HEK293 (cell line): ENCODE results near the gene PTPN18.
A peak's percentile ranks its signal among the peaks of the same experiment; 100 is the strongest.

Source experiments
- BCL11A ChIP-seq: fragments of 450-650 bp; formaldehyde crosslinking; IDR thresholded peaks from 2 replicates; pipeline ENCODE4 v1.5.1; 2016; ENCODE audit warnings: low read depth, missing biosample characterization, missing genetic modification characterization
- BCL6B ChIP-seq: fragments of 450-650 bp; formaldehyde crosslinking; IDR thresholded peaks from 2 replicates; pipeline ENCODE4 v1.5.1; 2017; ENCODE audit warnings: missing biosample characterization, missing genetic modification characterization
- CTCF ChIP-seq: fragments of 450-650 bp; formaldehyde crosslinking; IDR thresholded peaks from 2 replicates; pipeline ENCODE4 v1.5.1; 2016; ENCODE audit warnings: missing biosample characterization, missing genetic modification characterization
- FEZF1 ChIP-seq: fragments of 450-650 bp; formaldehyde crosslinking; IDR thresholded peaks from 2 replicates; pipeline ENCODE4 v1.5.1; 2016; ENCODE audit warnings: missing biosample characterization, missing genetic modification characterization
- IKZF3 ChIP-seq: fragments of 450-650 bp; IDR thresholded peaks from 2 replicates; pipeline ENCODE4 v1.5.0; 2018; ENCODE audit warnings: missing biosample characterization, mild to moderate bottlenecking, missing genetic modification characterization, moderate library complexity
- KLF17 ChIP-seq: fragments of 450-650 bp; formaldehyde crosslinking; IDR thresholded peaks from 2 replicates; pipeline ENCODE4 v1.5.1; 2016; ENCODE audit warnings: missing biosample characterization, missing genetic modification characterization
- KLF7 ChIP-seq: fragments of 450-650 bp; formaldehyde crosslinking; IDR thresholded peaks from 2 replicates; pipeline ENCODE4 v1.5.1; 2016; ENCODE audit warnings: missing biosample characterization, missing genetic modification characterization, borderline replicate concordance
- MEIS1 ChIP-seq: sonication (generic); formaldehyde crosslinking; IDR thresholded peaks from 2 replicates; pipeline ENCODE4 v1.8.1; 2022; ENCODE audit warnings: missing genetic modification reagents, mild to moderate bottlenecking, borderline replicate concordance
- REPIN1 ChIP-seq: fragments of 450-650 bp; formaldehyde crosslinking; IDR thresholded peaks from 2 replicates; pipeline ENCODE4 v1.5.1; 2017; ENCODE audit warnings: missing biosample characterization, missing genetic modification characterization, low read depth
- YY2 ChIP-seq: fragments of 450-650 bp; formaldehyde crosslinking; IDR thresholded peaks from 2 replicates; pipeline ENCODE4 v1.5.1; 2016; ENCODE audit warnings: missing biosample characterization, missing genetic modification characterization
- ZEB2 ChIP-seq: fragments of 450-650 bp; formaldehyde crosslinking; IDR thresholded peaks from 2 replicates; pipeline ENCODE4 v1.5.1; 2016; ENCODE audit warnings: missing biosample characterization, missing genetic modification characterization
- ZNF114 ChIP-seq: fragments of 450-650 bp; formaldehyde crosslinking; IDR thresholded peaks from 2 replicates; pipeline ENCODE4 v1.5.0; 2017; ENCODE audit warnings: missing biosample characterization, missing genetic modification characterization
- ZNF121 ChIP-seq: fragments of 450-650 bp; formaldehyde crosslinking; IDR thresholded peaks from 2 replicates; pipeline ENCODE4 v1.5.1; 2016; ENCODE audit warnings: missing biosample characterization, missing genetic modification characterization
- ZNF133 ChIP-seq: fragments of 450-650 bp; formaldehyde crosslinking; IDR thresholded peaks from 2 replicates; pipeline ENCODE4 v1.5.1; 2016; ENCODE audit warnings: missing biosample characterization, missing genetic modification characterization
- ZNF148 ChIP-seq: fragments of 450-650 bp; formaldehyde crosslinking; IDR thresholded peaks from 2 replicates; pipeline ENCODE4 v1.5.0; 2017; ENCODE audit warnings: missing biosample characterization, missing genetic modification characterization, borderline replicate concordance
- ZNF18 ChIP-seq: fragments of 450-650 bp; formaldehyde crosslinking; IDR thresholded peaks from 2 replicates; pipeline ENCODE4 v1.5.1; 2016; ENCODE audit warnings: missing biosample characterization, missing genetic modification characterization
- ZNF24 ChIP-seq: fragments of 450-650 bp; formaldehyde crosslinking; IDR thresholded peaks from 2 replicates; pipeline ENCODE4 v1.5.1; 2016; ENCODE audit warnings: missing biosample characterization, missing genetic modification characterization
- ZNF280C ChIP-seq: fragments of 450-650 bp; formaldehyde crosslinking; IDR thresholded peaks from 2 replicates; pipeline ENCODE4 v1.5.1; 2016; ENCODE audit warnings: missing biosample characterization, missing genetic modification characterization
- ZNF280D ChIP-seq: fragments of 450-650 bp; formaldehyde crosslinking; IDR thresholded peaks from 2 replicates; pipeline ENCODE4 v1.5.1; 2016; ENCODE audit warnings: missing biosample characterization, missing genetic modification characterization
- ZNF426 ChIP-seq: fragments of 450-650 bp; formaldehyde crosslinking; IDR thresholded peaks from 2 replicates; pipeline ENCODE4 v1.5.1; 2017; ENCODE audit warnings: missing biosample characterization, missing genetic modification characterization, mild to moderate bottlenecking, inconsistent platforms, moderate library complexity
- ZNF600 ChIP-seq: fragments of 450-650 bp; formaldehyde crosslinking; IDR thresholded peaks from 2 replicates; pipeline ENCODE4 v1.5.1; 2016; ENCODE audit warnings: missing biosample characterization, missing genetic modification characterization
- ZNF610 ChIP-seq: fragments of 450-650 bp; formaldehyde crosslinking; IDR thresholded peaks from 2 replicates; pipeline ENCODE4 v1.5.1; 2016; ENCODE audit warnings: missing biosample characterization, missing genetic modification characterization, borderline replicate concordance
- ZNF701 ChIP-seq: fragments of 450-650 bp; formaldehyde crosslinking; IDR thresholded peaks from 2 replicates; pipeline ENCODE4 v1.5.1; 2016; ENCODE audit warnings: missing biosample characterization, missing genetic modification characterization
- ZNF76 ChIP-seq: fragments of 450-650 bp; formaldehyde crosslinking; IDR thresholded peaks from 2 replicates; pipeline ENCODE4; 2016; ENCODE audit warnings: low read depth, missing biosample characterization, missing genetic modification characterization, borderline replicate concordance
- ZXDB ChIP-seq: fragments of 450-650 bp; formaldehyde crosslinking; IDR thresholded peaks from 2 replicates; pipeline ENCODE4 v1.5.1; 2016; ENCODE audit warnings: missing biosample characterization, missing genetic modification characterization

The PTPN18 gene

GRCh38 chr2:130342533-130343275 is 13.2 kb upstream of the PTPN18 start, which contains the start of gene IMP4 (continued):
- peak; percentile 55; the same call in 1 of the 2 replicates for TF ChIP-seq ZNF610 (tag by site-specific recombination)
- TF ChIP-seq ZNF114: no peak
- TF ChIP-seq IKZF3 (tag by site-specific recombination): peak; percentile 92
- TF ChIP-seq ZNF76: peak; percentile 77; the same call in 1 of the 2 replicates
- 0 out of 2 replicates have a peak, but pooled peaks have one; percentile 38 for TF ChIP-seq REPIN1 (tag by site-specific recombination)
- TF ChIP-seq ZNF426: no peak
- 0 out of 2 replicates have a peak, but pooled peaks have one; percentile 33 for TF ChIP-seq ZEB2 (tag by site-specific recombination)
- no peak for TF ChIP-seq BCL6B
- peak; percentile 80 for TF ChIP-seq YY2 (tag by site-specific recombination)
- no peak for TF ChIP-seq ZNF280C (tag by site-specific recombination)
- no peak for TF ChIP-seq ZNF133 (tag by site-specific recombination)
- TF ChIP-seq ZNF600 (tag by site-specific recombination): no peak; the same call in 1 of the 2 replicates
- TF ChIP-seq CTCF (tag by site-specific recombination): peak; percentile 89
- TF ChIP-seq ZNF121: no peak
- no peak for TF ChIP-seq ZNF280D (tag by site-specific recombination)
- no peak for TF ChIP-seq MEIS1 (CRISPR knock-in tag)
- 0 out of 2 replicates have a peak, but pooled peaks have one; percentile 16 for TF ChIP-seq ZXDB (tag by site-specific recombination)
- TF ChIP-seq KLF17 (tag by site-specific recombination): peak; percentile 62; the same call in 1 of the 2 replicates
- no peak for TF ChIP-seq BCL11A
- peak; percentile 64; the same call in 1 of the 2 replicates for TF ChIP-seq KLF7 (tag by site-specific recombination)
- TF ChIP-seq FEZF1 (tag by site-specific recombination): no peak
- TF ChIP-seq ZNF701: no peak
- TF ChIP-seq ZNF24 (tag by site-specific recombination): no peak
- TF ChIP-seq ZNF148 (tag by site-specific recombination): no peak
- TF ChIP-seq ZNF18 (tag by site-specific recombination): no peak
